Glutamatergic neuron (in vitro differentiated cells): ENCODE measurements around the gene RAI1. TPM values are rescaled to one million over a fixed set of nuclear protein-coding genes. Genes with fewer than 3 reads are reported as not detected.

ENCODE experiments used
- DNase-seq: peaks from one replicate; pipeline ENCODE4 v3.0.0; 2022
- H3K27ac Mint-ChIP-seq: one replicate; pipeline ENCODE4 v1.8.0; 2020; ENCODE audit warnings: mild to moderate bottlenecking, mixed read lengths, inconsistent platforms; ENCODE audit not compliant: unreplicated experiment
- H3K27me3 Mint-ChIP-seq: one replicate; pipeline ENCODE4 v1.8.0; 2020; ENCODE audit warnings: mild to moderate bottlenecking, moderate library complexity, mixed read lengths, inconsistent platforms; ENCODE audit not compliant: unreplicated experiment
- H3K36me3 Mint-ChIP-seq: one replicate; pipeline ENCODE4 v1.8.0; 2020; ENCODE audit warnings: mild to moderate bottlenecking, mixed read lengths, inconsistent platforms; ENCODE audit not compliant: unreplicated experiment
- H3K4me1 Mint-ChIP-seq: one replicate; pipeline ENCODE4 v1.8.0; 2020; ENCODE audit warnings: mild to moderate bottlenecking, low read depth, mixed read lengths, inconsistent platforms; ENCODE audit not compliant: unreplicated experiment
- H3K4me3 Mint-ChIP-seq: one replicate; pipeline ENCODE4 v1.8.0; 2020; ENCODE audit warnings: mild to moderate bottlenecking, mixed read lengths, inconsistent platforms; ENCODE audit not compliant: unreplicated experiment
- H3K9me3 Mint-ChIP-seq: one replicate; pipeline ENCODE4 v1.8.0; 2020; ENCODE audit warnings: mild to moderate bottlenecking, moderate library complexity, mixed read lengths, inconsistent platforms; ENCODE audit not compliant: unreplicated experiment
- CTCF ChIP-seq: fragments of 200-600 bp; sonication (generic); IDR thresholded peaks from one replicate; pipeline ENCODE4 v1.5.0; 2021; ENCODE audit not compliant: partially characterized antibody, unreplicated experiment
- total RNA-seq: library from RNA; stranded (reverse); fragmentation: NEBNext Ultra II Directional; extraction: Animal tissue kit (Norgen Biotek cat#: 25700); gene quantifications from one replicate; pipeline ENCODE4 v1.2.1, GENCODE V29; 2021; ENCODE audit not compliant: unreplicated experiment

The RAI1 gene
- total RNA-seq, 1 donor from 2014 or later, result 70.2 TPM

- peaks cover 5% of the 10 kb centered on the region for H3K36me3 Mint-ChIP-seq
Observed at GRCh38 chr17:17798573-17799255, 117.5 kb downstream of the RAI1 start.

GRCh38 chr17:17800504-17801021 is 119.3 kb downstream of the RAI1 start:
- peak overlapping the region; percentile 80 for H3K4me3 Mint-ChIP-seq
- DNase-seq, result no peak
- peaks cover 21% of the 10 kb centered on the region for H3K27me3 Mint-ChIP-seq
- TF ChIP-seq CTCF, result no peak
- H3K27ac Mint-ChIP-seq, result no peak overlapping the region
- H3K4me1 Mint-ChIP-seq, result peaks cover 15% of the 10 kb centered on the region
- H3K36me3 Mint-ChIP-seq, result peaks cover 12% of the 10 kb centered on the region
- peaks cover 15% of the 10 kb centered on the region for H3K9me3 Mint-ChIP-seq

More at GRCh38 chr17:17798573-17799255, 117.5 kb downstream of the RAI1 start:
- peaks cover 18% of the 10 kb centered on the region for H3K9me3 Mint-ChIP-seq
- TF ChIP-seq CTCF, result no peak
- H3K4me3 Mint-ChIP-seq, result no peak overlapping the region
- no peak overlapping the region for H3K27ac Mint-ChIP-seq
- no peak for DNase-seq
- H3K4me1 Mint-ChIP-seq, result peaks cover 17% of the 10 kb centered on the region
- peaks cover 17% of the 10 kb centered on the region for H3K27me3 Mint-ChIP-seq

GRCh38 chr17:17801800-17802481 is 120.7 kb downstream of the RAI1 start:
- H3K4me1 Mint-ChIP-seq, result peaks cover 20% of the 10 kb centered on the region
- no peak for TF ChIP-seq CTCF

GRCh38 chr17:17804007-17804406 is 122.7 kb downstream of the RAI1 start:
- no peak for DNase-seq
- H3K27me3 Mint-ChIP-seq, result peaks cover 39% of the 10 kb centered on the region
- H3K9me3 Mint-ChIP-seq, result peaks cover 28% of the 10 kb centered on the region
- H3K4me1 Mint-ChIP-seq, result peaks cover 24% of the 10 kb centered on the region
- H3K27ac Mint-ChIP-seq, result peak overlapping the region; percentile 17
- H3K36me3 Mint-ChIP-seq, result peaks cover 14% of the 10 kb centered on the region
- TF ChIP-seq CTCF, result no peak
- H3K4me3 Mint-ChIP-seq, result no peak overlapping the region

More at GRCh38 chr17:17801800-17802481, 120.7 kb downstream of the RAI1 start:
- no peak overlapping the region for H3K27ac Mint-ChIP-seq
- no peak for DNase-seq
- H3K36me3 Mint-ChIP-seq, result peaks cover 19% of the 10 kb centered on the region
- H3K27me3 Mint-ChIP-seq, result peaks cover 30% of the 10 kb centered on the region
- H3K9me3 Mint-ChIP-seq, result peaks cover 23% of the 10 kb centered on the region
- H3K4me3 Mint-ChIP-seq, result no peak overlapping the region

- no peak overlapping the region for H3K4me3 Mint-ChIP-seq
- peaks cover 37% of the 10 kb centered on the region for H3K27me3 Mint-ChIP-seq
- H3K27ac Mint-ChIP-seq, result no peak overlapping the region
- peaks cover 14% of the 10 kb centered on the region for H3K36me3 Mint-ChIP-seq
- H3K4me1 Mint-ChIP-seq, result peaks cover 13% of the 10 kb centered on the region
- no peak for TF ChIP-seq CTCF
- peaks cover 28% of the 10 kb centered on the region for H3K9me3 Mint-ChIP-seq
- no peak for DNase-seq
Observed at GRCh38 chr17:17805575-17805974, 124.3 kb downstream of the RAI1 start.
